Endothelial cell (in vitro differentiated cells): ENCODE data around the gene KCNMA1. TPM values are rescaled to one million over a fixed set of nuclear protein-coding genes. Genes with fewer than 3 reads are reported as not detected.
"Not testable (repeated sequence)": the region's sequence is repeated elsewhere in the genome, so short reads cannot be mapped to it uniquely, and the experiment has no call there.

Experiments
- DNase-seq: peaks from one replicate; pipeline ENCODE4 v3.0.0; 2021; ENCODE audit warnings: low spot score
- H3K27ac Mint-ChIP-seq: one replicate; pipeline ENCODE4 v1.8.0; 2021; ENCODE audit warnings: mixed read lengths, inconsistent platforms; ENCODE audit not compliant: unreplicated experiment
- H3K27me3 Mint-ChIP-seq: one replicate; pipeline ENCODE4 v1.8.0; 2021; ENCODE audit warnings: mild to moderate bottlenecking, moderate library complexity, mixed read lengths, inconsistent platforms; ENCODE audit not compliant: unreplicated experiment
- H3K36me3 Mint-ChIP-seq: one replicate; pipeline ENCODE4 v1.8.0; 2021; ENCODE audit warnings: mild to moderate bottlenecking, low read depth, mixed read lengths, inconsistent platforms; ENCODE audit not compliant: unreplicated experiment
- H3K4me1 Mint-ChIP-seq: one replicate; pipeline ENCODE4 v1.8.0; 2021; ENCODE audit warnings: mild to moderate bottlenecking, mixed read lengths, inconsistent platforms; ENCODE audit not compliant: unreplicated experiment
- H3K4me3 Mint-ChIP-seq: one replicate; pipeline ENCODE4 v1.8.0; 2021; ENCODE audit warnings: mild to moderate bottlenecking, mixed read lengths, inconsistent platforms; ENCODE audit not compliant: unreplicated experiment
- H3K9me3 Mint-ChIP-seq: one replicate; pipeline ENCODE4 v1.8.0; 2021; ENCODE audit warnings: mixed read lengths, inconsistent platforms; ENCODE audit not compliant: unreplicated experiment
- CTCF ChIP-seq: fragments of 200-600 bp; sonication (generic); IDR thresholded peaks from one replicate; pipeline ENCODE4 v1.5.0; 2021; ENCODE audit warnings: antibody characterized with exemption; ENCODE audit not compliant: unreplicated experiment
- total RNA-seq: library from RNA; stranded (reverse); fragmentation: NEBNext Ultra II Directional; extraction: Animal tissue kit (Norgen Biotek cat#: 25700); gene quantifications from one replicate; pipeline ENCODE4 v1.2.1, GENCODE V29; 2021; ENCODE audit not compliant: unreplicated experiment

Gene KCNMA1
- total RNA-seq, 1 donor from 2014 or later = 5.1 TPM

GRCh38 chr10:77592510-77592909, 45.1 kb downstream of the KCNMA1 start:
- TF ChIP-seq CTCF = no peak
- Mint-ChIP-seq H3K4me1 (no peaks in the 10 kb centered on the region), H3K36me3 (no peaks in the 10 kb centered on the region), H3K27me3 (peaks cover 12% of the 10 kb centered on the region), H3K4me3 (no peak overlapping the region), H3K27ac (no peak overlapping the region), H3K9me3 (no peaks in the 10 kb centered on the region)
- no peak for DNase-seq

- peaks cover 12% of the 10 kb centered on the region for H3K27me3 Mint-ChIP-seq
- H3K36me3 Mint-ChIP-seq = no peaks in the 10 kb centered on the region
- no peaks in the 10 kb centered on the region for H3K4me1 Mint-ChIP-seq
- no peaks in the 10 kb centered on the region for H3K9me3 Mint-ChIP-seq
- no peak overlapping the region for H3K27ac Mint-ChIP-seq
- no peak overlapping the region for H3K4me3 Mint-ChIP-seq
- no peak for DNase-seq
- TF ChIP-seq CTCF = no peak
Measured at GRCh38 chr10:77591238-77591880, 46.2 kb downstream of the KCNMA1 start.

GRCh38 chr10:77590344-77591237, 47.0 kb downstream of the KCNMA1 start:
- no peak for DNase-seq
- H3K36me3 Mint-ChIP-seq = no peaks in the 10 kb centered on the region
- peaks cover 9% of the 10 kb centered on the region for H3K27me3 Mint-ChIP-seq
- H3K4me1 Mint-ChIP-seq = no peaks in the 10 kb centered on the region
- no peak overlapping the region for H3K27ac Mint-ChIP-seq
- TF ChIP-seq CTCF = no peak
- H3K4me3 Mint-ChIP-seq = no peak overlapping the region
- no peaks in the 10 kb centered on the region for H3K9me3 Mint-ChIP-seq

- not testable (repeated sequence) for DNase-seq, H3K27me3 Mint-ChIP-seq, H3K27ac Mint-ChIP-seq, H3K4me1 Mint-ChIP-seq, H3K36me3 Mint-ChIP-seq, H3K9me3 Mint-ChIP-seq, H3K4me3 Mint-ChIP-seq
Measured at GRCh38 chr10:77589703-77590102, 47.9 kb downstream of the KCNMA1 start.

GRCh38 chr10:77588886-77589285, 48.7 kb downstream of the KCNMA1 start:
- Mint-ChIP-seq H3K9me3 (no peaks in the 10 kb centered on the region), H3K4me1 (no peaks in the 10 kb centered on the region), H3K4me3 (no peak overlapping the region), H3K36me3 (no peaks in the 10 kb centered on the region), H3K27ac (no peak overlapping the region), H3K27me3 (peaks cover 9% of the 10 kb centered on the region)
- no peak for TF ChIP-seq CTCF
- DNase-seq = no peak
